ENCODE data around the gene RP2. TPM values are rescaled to one million over a fixed set of nuclear protein-coding genes. Genes with fewer than 3 reads are reported as not detected.

The RP2 gene
- total RNA-seq, 1 experiment from 2014 or later, result 32.7 TPM

DNA sequence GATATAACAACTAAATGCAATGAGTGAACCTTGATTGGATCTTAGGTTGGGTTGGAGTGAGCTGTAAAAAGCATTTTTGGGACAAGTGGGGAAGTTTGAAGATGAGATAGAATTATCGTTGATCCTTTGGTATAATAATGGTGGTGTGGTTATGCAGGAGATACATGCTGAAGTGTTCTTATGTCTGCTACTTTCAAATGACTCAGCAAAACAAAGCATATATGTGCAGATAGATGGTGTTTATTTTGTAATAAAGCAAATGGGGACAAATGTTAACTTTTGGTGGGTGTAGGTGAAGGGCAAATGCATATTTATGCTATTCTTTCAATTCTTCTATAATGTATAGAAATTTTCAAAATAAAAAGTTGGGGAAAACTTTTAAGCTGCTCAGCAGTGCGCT lies 26.2 kb downstream of the RP2 start:
- Histone ChIP-seq H3K4me3 (ENCODE audit: low read depth, low read length) (no peak overlapping the region), H3K9me3 (no peaks in the 10 kb centered on the region), H3K27me3 (replicated peaks; ENCODE audit: control insufficient read depth, insufficient read depth, low read length) (no peaks in the 10 kb centered on the region), H3K36me3 (ENCODE audit: control insufficient read depth, insufficient read depth, low read length) (no peaks in the 10 kb centered on the region), H3K4me1 (peaks cover 12% of the 10 kb centered on the region)
- Mint-ChIP-seq H3K4me1 (ENCODE audit: low read depth, unreplicated experiment) (peaks cover 13% of the 10 kb centered on the region), H3K36me3 (ENCODE audit: insufficient read depth, unreplicated experiment) (peaks cover 69% of the 10 kb centered on the region), H3K27ac (ENCODE audit: unreplicated experiment) (no peak overlapping the region), H3K27me3 (ENCODE audit: insufficient read depth, unreplicated experiment) (no peaks in the 10 kb centered on the region), H3K9me3 (ENCODE audit: unreplicated experiment) (no peaks in the 10 kb centered on the region), H3K4me3 (ENCODE audit: unreplicated experiment) (no peak overlapping the region)
- no peak for DNase-seq
- BruUV-seq (replicated peaks), result no TSS peak
- intact Hi-C loops (cut with micrococcal nuclease; ENCODE audit: unreplicated experiment), result no loop called here
- TF ChIP-seq, protein P1, sequence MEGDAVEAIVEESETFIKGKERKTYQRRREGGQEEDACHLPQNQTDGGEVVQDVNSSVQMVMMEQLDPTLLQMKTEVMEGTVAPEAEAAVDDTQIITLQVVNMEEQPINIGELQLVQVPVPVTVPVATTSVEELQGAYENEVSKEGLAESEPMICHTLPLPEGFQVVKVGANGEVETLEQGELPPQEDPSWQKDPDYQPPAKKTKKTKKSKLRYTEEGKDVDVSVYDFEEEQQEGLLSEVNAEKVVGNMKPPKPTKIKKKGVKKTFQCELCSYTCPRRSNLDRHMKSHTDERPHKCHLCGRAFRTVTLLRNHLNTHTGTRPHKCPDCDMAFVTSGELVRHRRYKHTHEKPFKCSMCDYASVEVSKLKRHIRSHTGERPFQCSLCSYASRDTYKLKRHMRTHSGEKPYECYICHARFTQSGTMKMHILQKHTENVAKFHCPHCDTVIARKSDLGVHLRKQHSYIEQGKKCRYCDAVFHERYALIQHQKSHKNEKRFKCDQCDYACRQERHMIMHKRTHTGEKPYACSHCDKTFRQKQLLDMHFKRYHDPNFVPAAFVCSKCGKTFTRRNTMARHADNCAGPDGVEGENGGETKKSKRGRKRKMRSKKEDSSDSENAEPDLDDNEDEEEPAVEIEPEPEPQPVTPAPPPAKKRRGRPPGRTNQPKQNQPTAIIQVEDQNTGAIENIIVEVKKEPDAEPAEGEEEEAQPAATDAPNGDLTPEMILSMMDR (IDR thresholded peaks at IDR 0.05; ENCODE audit: insufficient read depth in 1 of 2, low read depth in 1 of 2, low read length in 1 of 2, severe bottlenecking in 1 of 2, unreplicated experiment in 1 of 2), result no peak
- CTCF ChIA-PET, result no interaction called here
- POLR2A ChIA-PET, result no interaction called here

- no peaks in the 10 kb centered on the region for H3K9me3 Mint-ChIP-seq (ENCODE audit: unreplicated experiment)
- intact Hi-C loops (cut with micrococcal nuclease; ENCODE audit: unreplicated experiment), result no loop called here
- POLR2A ChIA-PET, result no interaction called here
- no peak overlapping the region for H3K27ac Mint-ChIP-seq (ENCODE audit: unreplicated experiment)
- Histone ChIP-seq H3K36me3 (ENCODE audit: control insufficient read depth, insufficient read depth, low read length) (no peaks in the 10 kb centered on the region), H3K27me3 (replicated peaks; ENCODE audit: control insufficient read depth, insufficient read depth, low read length) (no peaks in the 10 kb centered on the region), H3K4me1 (peaks cover 12% of the 10 kb centered on the region), H3K4me3 (ENCODE audit: low read depth, low read length) (no peak overlapping the region), H3K9me3 (no peaks in the 10 kb centered on the region)
- TF ChIP-seq, protein P1 (IDR thresholded peaks at IDR 0.05; ENCODE audit: insufficient read depth in 1 of 2, low read depth in 1 of 2, low read length in 1 of 2, severe bottlenecking in 1 of 2, unreplicated experiment in 1 of 2), result no peak
- no peak overlapping the region for H3K4me3 Mint-ChIP-seq (ENCODE audit: unreplicated experiment)
- no TSS peak for BruUV-seq (replicated peaks)
- H3K36me3 Mint-ChIP-seq (ENCODE audit: insufficient read depth, unreplicated experiment), result peaks cover 69% of the 10 kb centered on the region
- CTCF ChIA-PET, result no interaction called here
- no peaks in the 10 kb centered on the region for H3K27me3 Mint-ChIP-seq (ENCODE audit: insufficient read depth, unreplicated experiment)
- DNase-seq, result no peak
- H3K4me1 Mint-ChIP-seq (ENCODE audit: low read depth, unreplicated experiment), result peaks cover 13% of the 10 kb centered on the region
These were observed 27.8 kb downstream of the RP2 start for GRCh38 chrX:46864606-46865005.

DNA sequence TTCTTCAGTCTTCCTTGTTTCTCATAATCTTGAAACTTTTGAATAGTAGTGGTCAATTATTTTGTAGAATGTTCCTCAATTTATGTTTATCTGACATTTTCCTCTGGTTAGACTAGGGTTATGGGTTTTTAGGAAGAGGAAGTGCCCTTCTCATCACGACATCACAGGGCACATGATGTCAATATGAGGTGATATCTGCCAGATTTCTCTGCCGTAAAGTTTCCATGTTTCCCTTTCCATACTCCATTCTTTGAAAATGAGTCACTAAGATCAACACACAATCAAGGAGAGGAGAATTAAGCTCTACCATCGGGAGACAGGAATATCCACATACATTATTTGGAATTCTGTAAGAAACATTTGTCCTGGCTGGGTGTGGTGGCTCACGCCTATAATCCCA lies 28.4 kb downstream of the RP2 start:
- peaks cover 66% of the 10 kb centered on the region for H3K36me3 Mint-ChIP-seq (ENCODE audit: insufficient read depth, unreplicated experiment)
- no peaks in the 10 kb centered on the region for H3K27me3 Mint-ChIP-seq (ENCODE audit: insufficient read depth, unreplicated experiment)
- CTCF ChIA-PET, result no interaction called here

More for the DNA sequence above, 28.4 kb downstream of the RP2 start:
- Mint-ChIP-seq H3K27ac (ENCODE audit: unreplicated experiment) (no peak overlapping the region), H3K4me3 (ENCODE audit: unreplicated experiment) (no peak overlapping the region), H3K4me1 (ENCODE audit: low read depth, unreplicated experiment) (peaks cover 8% of the 10 kb centered on the region), H3K9me3 (ENCODE audit: unreplicated experiment) (no peaks in the 10 kb centered on the region)
- H3K27me3 ChIP-seq (replicated peaks; ENCODE audit: control insufficient read depth, insufficient read depth, low read length), result no peaks in the 10 kb centered on the region
- POLR2A ChIA-PET, result no interaction called here
- no TSS peak for BruUV-seq (replicated peaks)
- H3K36me3 ChIP-seq (ENCODE audit: control insufficient read depth, insufficient read depth, low read length), result no peaks in the 10 kb centered on the region
- TF ChIP-seq, protein P1 (IDR thresholded peaks at IDR 0.05; ENCODE audit: insufficient read depth in 1 of 2, low read depth in 1 of 2, low read length in 1 of 2, severe bottlenecking in 1 of 2, unreplicated experiment in 1 of 2), result no peak
- H3K9me3 ChIP-seq, result no peaks in the 10 kb centered on the region
- H3K4me1 ChIP-seq, result peaks cover 7% of the 10 kb centered on the region
- H3K4me3 ChIP-seq (ENCODE audit: low read depth, low read length), result no peak overlapping the region
- no peak for DNase-seq
- intact Hi-C loops (cut with micrococcal nuclease; ENCODE audit: unreplicated experiment), result no loop called here

Data from Caco-2 (cell line).